ENCODE results near the gene MYOT.
"Not testable (repeated sequence)": the region's sequence is repeated elsewhere in the genome, so short reads cannot be mapped to it uniquely, and the experiment has no call there.

The MYOT gene

GRCh38 chr5:137856201-137856600 is 11.5 kb upstream of the MYOT start:
- no peak for TF ChIP-seq CTCF (conservative IDR thresholded peaks at IDR 0.05)
- no peak overlapping the region for H3K27ac ChIP-seq

DNA sequence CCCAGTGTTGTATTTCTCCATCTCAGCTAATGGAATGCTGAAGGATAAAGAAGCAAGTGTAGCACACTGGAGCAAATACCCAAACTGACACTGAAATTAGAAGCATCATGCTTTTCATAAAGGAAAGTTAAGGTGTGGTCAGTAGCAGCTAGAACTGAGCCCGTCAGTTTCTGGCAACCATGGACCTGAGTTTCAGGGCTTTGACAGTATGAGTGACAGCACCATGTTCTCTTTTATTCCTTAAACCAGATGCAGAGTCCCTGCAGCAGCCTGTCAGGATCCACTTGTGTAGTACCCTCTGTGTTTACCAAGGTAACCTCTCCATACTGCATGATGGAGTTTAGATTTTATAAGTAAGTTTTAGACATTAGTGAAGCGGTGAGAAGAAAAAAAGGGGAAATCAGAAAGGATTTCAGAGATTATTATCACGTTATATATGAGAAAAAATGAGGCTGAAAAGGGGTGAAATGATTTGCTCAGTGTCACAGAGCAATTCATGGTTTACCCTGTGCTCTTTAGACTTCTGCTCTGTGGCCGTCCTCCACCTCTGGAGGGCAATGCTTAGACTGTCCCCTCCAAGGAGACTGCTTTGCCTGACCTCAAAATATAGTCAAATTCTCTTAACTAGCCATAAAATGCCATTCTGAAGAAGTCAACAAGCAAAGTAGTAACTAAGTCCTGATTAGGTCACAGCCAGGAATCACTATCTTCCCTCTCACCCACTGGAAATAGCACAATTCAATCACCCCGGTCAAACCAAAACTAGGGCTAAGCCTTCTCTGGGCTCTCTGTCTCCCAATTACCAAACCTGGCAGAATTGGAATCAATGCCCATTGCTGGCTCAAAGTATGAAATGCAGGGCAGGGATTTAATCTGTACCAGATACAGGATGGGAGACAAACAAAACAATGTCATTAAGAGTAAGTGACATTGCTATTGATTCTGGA is 10.5 kb upstream of the MYOT start:
- TF ChIP-seq CTCF (conservative IDR thresholded peaks at IDR 0.05), result no peak
- no peak overlapping the region for H3K27ac ChIP-seq

GRCh38 chr5:137858223-137858916 is 9.3 kb upstream of the MYOT start:
- no peak overlapping the region for H3K27ac ChIP-seq
- TF ChIP-seq CTCF (conservative IDR thresholded peaks at IDR 0.05), result no peak

DNA sequence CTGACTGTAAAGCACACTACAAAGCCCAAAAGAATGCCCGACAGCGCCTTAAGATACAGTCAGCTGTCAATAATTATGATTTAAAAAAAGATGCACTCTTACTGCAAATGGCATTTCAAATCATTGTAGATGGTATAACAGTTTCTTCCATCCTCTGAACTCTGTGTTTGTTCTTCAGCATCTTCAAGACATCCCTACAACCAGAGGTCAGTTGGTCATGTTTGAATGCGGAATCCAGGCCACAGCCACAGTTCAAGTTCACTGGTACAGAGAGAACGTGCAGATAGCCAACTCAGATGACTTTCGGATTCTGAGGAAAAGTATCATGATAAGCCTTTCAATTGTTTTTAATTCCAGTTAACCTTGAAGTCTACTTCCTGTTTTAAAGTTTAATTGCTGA is 8.7 kb upstream of the MYOT start:
- H3K27ac ChIP-seq, result no peak overlapping the region
- no peak for TF ChIP-seq CTCF (conservative IDR thresholded peaks at IDR 0.05)

DNA sequence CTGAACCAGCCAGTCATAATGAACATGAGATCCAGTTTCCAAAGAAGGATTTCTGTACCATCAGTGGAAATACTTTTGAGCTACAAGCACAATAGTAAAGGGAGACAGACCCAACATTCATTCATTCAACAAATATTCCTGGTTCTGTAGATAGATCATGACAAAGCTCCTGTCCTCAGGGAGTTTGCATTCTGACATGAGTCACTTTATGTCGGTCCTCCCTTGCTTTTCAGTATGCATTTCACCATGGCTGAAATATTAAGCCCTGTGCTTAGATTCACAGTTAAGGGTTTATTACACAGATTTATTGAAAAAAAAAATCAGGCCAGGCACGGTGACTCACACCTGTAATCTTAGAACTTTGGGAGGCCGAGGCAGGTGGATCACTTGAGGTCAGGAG is 5.4 kb upstream of the MYOT start:
- no peak overlapping the region for H3K27ac ChIP-seq
- TF ChIP-seq CTCF (conservative IDR thresholded peaks at IDR 0.05), result no peak

- not testable (repeated sequence) for H3K27ac ChIP-seq
These were observed 4.0 kb upstream of the MYOT start for GRCh38 chr5:137863653-137864052.

GRCh38 chr5:137866541-137867388 is 895 bp upstream of the MYOT start:
- no peak overlapping the region for H3K27ac ChIP-seq
- no peak for TF ChIP-seq CTCF (conservative IDR thresholded peaks at IDR 0.05)

Data from VCaP (cell line).